HG03135 (cell line): Measurements from ENCODE around the gene PPP4C.
A peak's percentile ranks its signal among the peaks of the same experiment; 100 is the strongest.

Experiments used
- ATAC-seq: cut with Tn5 transposase; IDR thresholded peaks from one replicate; pipeline ENCODE4 v1.9.1; 2021; ENCODE audit warnings: mild to moderate bottlenecking, moderate library complexity; ENCODE audit not compliant: unreplicated experiment

Gene PPP4C

GRCh38 chr16:30054959-30055553 lies 20.7 kb upstream of the PPP4C start:
- no peak for ATAC-seq

- no peak for ATAC-seq
Observed at GRCh38 chr16:30060346-30060745, 15.4 kb upstream of the PPP4C start.

- ATAC-seq, result no peak
Observed at GRCh38 chr16:30060836-30061554, 14.8 kb upstream of the PPP4C start.

- no peak for ATAC-seq
Observed at GRCh38 chr16:30063278-30063892, 12.4 kb upstream of the PPP4C start.

GRCh38 chr16:30063893-30064728 lies 11.7 kb upstream of the PPP4C start:
- ATAC-seq, result no peak

DNA sequence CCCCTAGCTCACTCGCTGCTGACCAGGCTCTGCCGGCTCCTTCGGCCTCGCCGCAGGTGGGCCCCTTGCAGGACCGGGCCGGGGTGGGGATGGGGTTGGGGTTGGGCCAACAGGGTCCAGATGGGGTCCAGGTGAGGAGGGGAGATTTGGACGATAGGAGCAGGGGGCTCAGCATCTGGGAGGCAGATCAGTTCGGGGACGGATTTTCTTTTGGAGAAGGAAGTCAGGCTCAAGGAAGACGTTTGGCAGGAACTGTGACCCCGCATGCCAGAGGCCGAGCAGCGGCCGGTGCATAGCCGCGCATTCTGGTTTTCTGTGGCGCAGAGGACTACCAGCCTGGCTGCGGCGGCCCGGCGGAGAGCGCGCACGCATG lies 11.1 kb upstream of the PPP4C start:
- no peak for ATAC-seq

DNA sequence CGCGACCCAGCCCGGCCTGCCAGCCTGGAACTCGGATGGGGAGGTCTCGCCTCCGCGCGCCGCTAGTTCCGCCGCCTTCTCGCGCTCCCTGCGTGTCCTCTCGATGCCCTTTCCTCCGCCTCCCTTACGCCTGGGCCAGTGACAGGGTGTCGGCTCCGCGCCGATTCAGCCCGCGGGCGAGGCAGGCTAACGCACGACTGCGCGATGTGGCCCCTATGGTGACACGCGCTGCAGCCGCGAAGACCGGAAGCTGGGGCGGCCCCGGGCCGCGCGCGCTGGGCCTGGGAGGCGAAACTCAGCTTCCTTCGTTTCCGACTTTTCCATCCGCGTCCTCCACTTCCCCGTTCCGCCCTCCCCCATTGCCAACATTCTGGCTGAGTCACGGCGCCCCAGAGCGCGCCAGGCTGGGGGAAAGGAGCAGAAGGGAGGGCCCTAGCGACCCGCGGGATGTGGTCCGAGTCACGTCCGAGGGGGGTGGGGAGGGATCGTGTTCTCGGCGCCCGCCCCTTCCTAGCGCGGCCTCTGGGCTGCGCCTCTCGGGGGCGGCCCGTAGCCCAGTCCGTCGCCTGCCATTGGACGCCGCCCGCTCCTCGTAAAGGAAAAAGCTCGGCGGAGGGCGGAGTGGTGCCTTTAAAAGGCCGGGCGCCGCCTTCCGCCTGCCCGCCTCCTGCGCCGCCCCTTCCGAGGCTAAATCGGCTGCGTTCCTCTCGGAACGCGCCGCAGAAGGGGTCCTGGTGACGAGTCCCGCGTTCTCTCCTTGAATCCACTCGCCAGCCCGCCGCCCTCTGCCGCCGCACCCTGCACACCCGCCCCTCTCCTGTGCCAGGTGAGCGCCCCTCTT lies 10.5 kb upstream of the PPP4C start, which contains the start of gene ALDOA:
TSS of gene ALDOA (plus strand) at position 659 of the 841 bp plus-strand sequence. CDS start 1,138 bp downstream, outside the sequence.
- peak; percentile 71 for ATAC-seq

GRCh38 chr16:30065943-30066760 lies 9.6 kb upstream of the PPP4C start:
- ATAC-seq, result no peak

- no peak for ATAC-seq
Observed at GRCh38 chr16:30066761-30067583, 8.8 kb upstream of the PPP4C start.

- no peak for ATAC-seq
Observed at GRCh38 chr16:30067584-30067916, 8.2 kb upstream of the PPP4C start.

DNA sequence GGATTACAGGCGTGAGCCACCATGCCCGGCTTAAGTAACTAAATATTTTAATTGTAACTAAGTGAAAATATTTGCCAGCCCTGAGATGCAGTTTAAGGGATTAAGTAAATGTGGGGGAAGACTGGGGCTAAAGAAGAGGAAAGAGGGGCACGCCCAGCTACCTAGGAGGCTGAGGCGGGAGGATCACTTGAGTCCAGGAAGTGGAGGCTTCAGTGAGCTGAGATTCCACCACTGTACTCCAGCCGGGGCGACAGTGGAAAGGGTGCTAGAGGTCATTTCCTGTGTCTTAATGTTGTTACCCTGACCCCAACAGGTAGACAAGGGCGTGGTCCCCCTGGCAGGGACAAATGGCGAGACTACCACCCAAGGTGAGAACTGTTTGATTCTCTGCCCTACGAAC lies 7.5 kb upstream of the PPP4C start:
- ATAC-seq, result no peak

DNA sequence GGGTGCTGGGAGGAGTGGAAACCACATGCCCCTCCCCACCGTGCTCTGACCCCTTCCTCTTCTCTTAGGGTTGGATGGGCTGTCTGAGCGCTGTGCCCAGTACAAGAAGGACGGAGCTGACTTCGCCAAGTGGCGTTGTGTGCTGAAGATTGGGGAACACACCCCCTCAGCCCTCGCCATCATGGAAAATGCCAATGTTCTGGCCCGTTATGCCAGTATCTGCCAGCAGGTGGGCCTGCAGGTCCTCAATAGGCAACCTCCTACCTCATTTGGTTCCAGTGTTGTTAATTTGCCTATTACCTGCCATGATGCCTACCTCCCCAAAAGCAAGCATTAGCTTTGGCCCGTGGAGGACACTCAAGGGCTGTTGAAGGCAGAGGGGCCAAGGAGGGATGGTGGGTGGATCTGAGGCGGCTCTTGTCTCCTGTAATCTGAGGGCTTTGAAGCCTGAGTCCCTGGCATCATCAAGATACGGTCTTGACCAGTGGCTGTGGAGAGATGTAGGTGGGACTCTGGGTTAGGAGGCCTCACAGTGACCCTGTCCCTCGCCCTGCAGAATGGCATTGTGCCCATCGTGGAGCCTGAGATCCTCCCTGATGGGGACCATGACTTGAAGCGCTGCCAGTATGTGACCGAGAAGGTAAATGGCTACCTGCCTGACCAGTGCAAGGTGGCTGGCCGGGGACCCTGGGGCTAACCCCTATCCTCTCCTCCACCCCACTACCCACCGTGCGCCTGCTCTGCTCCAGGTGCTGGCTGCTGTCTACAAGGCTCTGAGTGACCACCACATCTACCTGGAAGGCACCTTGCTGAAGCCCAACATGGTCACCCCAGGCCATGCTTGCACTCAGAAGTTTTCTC lies 6.8 kb upstream of the PPP4C start:
- ATAC-seq, result no peak

DNA sequence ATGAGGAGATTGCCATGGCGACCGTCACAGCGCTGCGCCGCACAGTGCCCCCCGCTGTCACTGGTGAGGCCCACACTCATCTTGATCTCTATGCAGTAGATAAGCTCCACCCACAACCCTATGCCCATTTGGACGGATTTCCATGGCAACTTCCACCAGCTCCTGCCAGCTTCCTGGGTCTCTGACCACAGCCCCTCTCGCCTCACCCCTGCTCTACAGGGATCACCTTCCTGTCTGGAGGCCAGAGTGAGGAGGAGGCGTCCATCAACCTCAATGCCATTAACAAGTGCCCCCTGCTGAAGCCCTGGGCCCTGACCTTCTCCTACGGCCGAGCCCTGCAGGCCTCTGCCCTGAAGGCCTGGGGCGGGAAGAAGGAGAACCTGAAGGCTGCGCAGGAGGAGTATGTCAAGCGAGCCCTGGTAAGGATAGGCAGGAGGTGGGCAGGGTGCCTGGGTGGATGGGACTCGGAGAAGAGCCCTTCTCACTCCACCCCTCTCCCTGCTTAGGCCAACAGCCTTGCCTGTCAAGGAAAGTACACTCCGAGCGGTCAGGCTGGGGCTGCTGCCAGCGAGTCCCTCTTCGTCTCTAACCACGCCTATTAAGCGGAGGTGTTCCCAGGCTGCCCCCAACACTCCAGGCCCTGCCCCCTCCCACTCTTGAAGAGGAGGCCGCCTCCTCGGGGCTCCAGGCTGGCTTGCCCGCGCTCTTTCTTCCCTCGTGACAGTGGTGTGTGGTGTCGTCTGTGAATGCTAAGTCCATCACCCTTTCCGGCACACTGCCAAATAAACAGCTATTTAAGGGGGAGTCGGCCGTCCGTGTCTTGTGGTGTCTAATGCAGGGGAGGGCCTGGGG lies 6.0 kb upstream of the PPP4C start:
- no peak for ATAC-seq

DNA sequence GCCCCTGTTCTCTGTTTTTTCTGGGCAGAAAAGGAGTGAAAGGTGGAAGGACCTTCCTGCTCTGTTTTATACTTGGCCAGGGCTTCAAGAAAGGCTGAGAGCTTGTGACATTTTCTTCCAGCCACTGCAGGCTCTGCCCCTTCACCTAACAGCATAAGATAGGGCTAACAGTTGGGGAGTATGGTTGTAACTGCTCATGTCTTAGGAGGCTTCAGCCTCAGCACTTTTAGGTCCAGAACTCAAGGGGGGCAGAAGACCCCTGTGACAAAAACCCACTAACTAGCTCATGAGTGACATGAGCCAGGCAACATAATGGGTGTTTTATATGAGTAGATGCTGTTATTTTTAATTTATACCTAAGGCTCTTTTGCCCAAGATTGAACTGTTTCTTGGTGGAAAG lies 5.3 kb upstream of the PPP4C start:
- no peak for ATAC-seq

- peak; percentile 28 for ATAC-seq
Observed at GRCh38 chr16:30076276-30076791, 540 bp downstream of the PPP4C start.

- ATAC-seq, result no peak
Observed at GRCh38 chr16:30077656-30078055, 1.9 kb downstream of the PPP4C start.

DNA sequence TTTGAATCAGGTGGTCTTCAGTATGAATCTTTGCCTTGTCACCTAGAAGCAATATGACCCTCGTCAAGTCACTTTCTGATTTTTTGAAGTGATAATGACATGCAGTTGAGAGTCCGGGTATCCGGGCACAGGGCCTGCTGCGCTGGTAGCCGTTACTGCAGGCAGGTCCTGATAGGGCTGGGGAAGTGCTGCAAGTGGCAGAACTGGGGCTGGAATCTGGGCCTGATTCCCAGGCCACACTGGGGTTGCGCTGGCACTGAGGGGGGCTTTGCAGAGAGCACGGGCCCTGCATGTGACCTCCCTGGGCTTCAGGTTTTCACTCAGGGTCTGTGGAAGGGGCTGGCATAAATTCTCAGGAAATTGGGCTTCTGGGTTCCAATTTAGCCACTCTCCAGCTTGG lies 3.0 kb downstream of the PPP4C start:
- ATAC-seq, result no peak
